Measurements from ENCODE around the gene MMP3. TPM values are rescaled to one million over a fixed set of nuclear protein-coding genes. Genes with fewer than 3 reads are reported as not detected.

The MMP3 gene
- total and polyA plus RNA-seq, 5 donors = not detected

DNA sequence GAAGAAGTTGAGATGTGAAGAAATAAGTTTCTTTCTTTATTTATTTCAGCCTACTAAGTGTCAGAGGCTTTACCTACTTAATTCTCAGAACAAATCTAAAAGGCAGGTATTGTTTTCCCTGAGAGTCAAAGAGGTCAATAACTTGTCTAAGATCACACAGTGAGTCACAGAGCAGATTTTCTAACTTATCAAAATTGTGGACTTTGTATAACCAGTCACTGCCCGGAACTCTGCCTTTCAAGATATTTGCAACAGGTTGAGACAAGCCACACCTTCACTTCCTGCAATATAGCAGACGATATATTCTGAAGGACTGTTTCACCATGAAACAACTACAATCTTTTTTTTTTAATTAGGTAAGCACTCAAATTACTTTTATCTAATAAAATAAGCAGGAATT lies 10.5 kb upstream of the MMP3 start:
- H3K27me3 ChIP-seq (ENCODE audit: control insufficient read depth, insufficient read depth) = no peaks in the 10 kb centered on the region
- no peak for ATAC-seq
- intact Hi-C loops (cut with DNase I) = no loop called here
- no peak for DNase-seq
- H3K27ac ChIP-seq (ENCODE audit: low read length) = no peak overlapping the region
- no peaks in the 10 kb centered on the region for H3K4me1 ChIP-seq (ENCODE audit: control insufficient read depth, insufficient read depth, low read length)
- H3K9me3 ChIP-seq (ENCODE audit: control insufficient read depth, low read length) = no peaks in the 10 kb centered on the region
- no peak overlapping the region for H3K4me3 ChIP-seq (ENCODE audit: low read length)
- WGBS = 71% methylated on average over 2 of the region's 2 CpGs

DNA sequence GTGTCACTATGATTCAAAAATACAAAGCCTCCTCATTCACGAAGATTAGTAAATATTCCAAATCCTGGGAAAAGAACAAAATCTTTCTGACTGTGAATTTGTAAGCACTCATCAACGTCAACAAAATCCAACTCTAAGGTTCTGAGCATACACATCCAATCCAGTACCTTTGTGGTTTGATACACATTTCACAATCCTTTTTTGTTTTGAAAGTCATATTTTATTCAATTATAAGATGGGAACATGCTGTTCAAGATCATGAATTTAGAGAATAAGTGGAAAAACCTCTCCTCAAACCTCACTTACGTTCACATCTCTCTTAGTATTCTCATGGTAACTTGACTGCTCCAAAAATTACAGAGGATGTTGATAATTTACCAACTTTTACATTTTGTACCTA lies 9.6 kb upstream of the MMP3 start:
- no peaks in the 10 kb centered on the region for H3K4me1 ChIP-seq (ENCODE audit: control insufficient read depth, insufficient read depth, low read length)
- ATAC-seq = no peak
- no peaks in the 10 kb centered on the region for H3K27me3 ChIP-seq (ENCODE audit: control insufficient read depth, insufficient read depth)
- no peak for DNase-seq
- no peak overlapping the region for H3K27ac ChIP-seq (ENCODE audit: low read length)
- no peak overlapping the region for H3K4me3 ChIP-seq (ENCODE audit: low read length)
- WGBS = 81% methylated on average over 3 of the region's 3 CpGs
- no peaks in the 10 kb centered on the region for H3K9me3 ChIP-seq (ENCODE audit: control insufficient read depth, low read length)
- intact Hi-C loops (cut with DNase I) = no loop called here

DNA sequence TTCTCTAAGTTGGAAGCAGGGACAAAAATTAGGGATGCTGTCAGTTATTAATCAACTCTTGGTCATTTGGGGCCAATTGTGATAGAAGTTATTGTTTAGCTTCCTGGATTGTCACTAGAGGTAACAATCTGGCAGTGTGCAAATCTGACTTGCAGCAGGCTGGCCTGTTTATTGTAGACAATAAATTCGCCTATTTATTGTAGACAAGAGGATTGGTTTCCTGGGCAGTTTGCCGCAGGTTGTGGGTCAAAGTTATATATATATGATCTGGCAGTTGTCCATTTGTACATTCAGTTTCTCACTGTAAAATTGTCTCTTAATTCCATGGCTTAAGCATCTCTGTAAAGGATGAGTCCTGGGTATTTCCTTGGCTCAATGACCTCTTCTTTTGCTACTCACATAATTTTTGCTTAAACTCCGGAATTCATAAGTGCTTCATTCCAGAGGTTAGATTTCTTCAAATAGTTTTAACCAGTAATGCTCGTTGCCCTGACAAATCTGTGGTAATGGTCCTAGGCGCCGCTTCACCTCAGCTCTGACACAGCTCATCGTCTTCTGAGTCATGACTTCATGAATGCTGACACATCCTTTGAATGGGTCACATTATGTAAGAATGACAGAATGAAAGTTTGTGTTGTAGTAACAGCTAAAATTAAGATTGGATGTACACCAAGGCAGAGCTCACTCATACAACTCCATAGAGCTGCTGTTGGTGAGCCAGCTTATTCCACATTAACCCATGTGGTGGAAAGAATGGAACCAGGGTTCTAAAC lies 7.8 kb upstream of the MMP3 start:
- H3K4me1 ChIP-seq (ENCODE audit: control insufficient read depth, insufficient read depth, low read length) = no peaks in the 10 kb centered on the region
- intact Hi-C loops (cut with DNase I) = no loop called here
- 82% methylated on average over 7 of the region's 7 CpGs for WGBS
- no peak overlapping the region for H3K4me3 ChIP-seq (ENCODE audit: low read length)
- H3K27me3 ChIP-seq (ENCODE audit: control insufficient read depth, insufficient read depth) = no peaks in the 10 kb centered on the region
- no peak overlapping the region for H3K27ac ChIP-seq (ENCODE audit: low read length)
- DNase-seq (no peak), ATAC-seq (no peak)
- no peaks in the 10 kb centered on the region for H3K9me3 ChIP-seq (ENCODE audit: control insufficient read depth, low read length)

DNA sequence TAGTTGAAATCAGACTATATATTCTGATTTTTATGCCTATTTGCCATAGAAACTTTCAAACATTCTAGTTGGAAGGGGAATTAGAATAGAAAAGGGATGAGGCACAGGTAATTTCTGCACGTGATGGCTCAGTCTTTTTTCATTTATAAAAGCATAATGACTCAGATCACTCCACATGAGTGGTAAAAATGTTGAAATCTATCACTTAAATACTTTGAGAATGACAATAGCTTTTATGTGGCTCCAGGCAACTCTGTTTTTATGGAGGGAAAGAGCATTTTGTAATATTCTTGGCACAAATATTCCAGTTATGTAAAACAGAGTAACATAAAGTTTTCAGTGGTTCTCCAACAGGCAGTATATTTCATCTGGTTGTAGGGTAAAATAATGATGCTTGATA lies 5.9 kb upstream of the MMP3 start:
- ATAC-seq = no peak
- Histone ChIP-seq H3K27me3 (ENCODE audit: control insufficient read depth, insufficient read depth) (no peaks in the 10 kb centered on the region), H3K9me3 (ENCODE audit: control insufficient read depth, low read length) (no peaks in the 10 kb centered on the region), H3K4me3 (ENCODE audit: low read length) (no peak overlapping the region), H3K27ac (ENCODE audit: low read length) (no peak overlapping the region), H3K4me1 (ENCODE audit: control insufficient read depth, insufficient read depth, low read length) (no peaks in the 10 kb centered on the region)
- no peak for DNase-seq
- intact Hi-C loops (cut with DNase I) = no loop called here
- 58% methylated on average over 1 of the region's 1 CpG for WGBS

DNA sequence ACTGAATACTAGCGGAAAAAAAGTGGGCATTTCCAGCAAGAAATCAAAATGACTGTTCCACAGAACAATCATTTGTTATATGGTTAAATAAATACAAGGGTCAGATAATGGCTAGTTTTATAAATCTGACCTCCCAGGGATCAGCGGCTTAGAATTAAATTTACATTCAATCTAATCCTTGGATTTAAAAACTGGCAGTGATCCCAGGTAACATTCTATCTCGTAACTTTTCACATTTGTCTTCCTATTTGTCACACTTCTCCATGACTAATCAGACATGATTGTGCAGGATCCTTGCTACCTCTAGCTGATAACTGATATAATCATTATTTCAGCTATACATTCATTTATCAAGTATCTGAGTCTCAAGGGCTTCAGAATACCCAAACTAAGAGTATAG lies 2.9 kb upstream of the MMP3 start:
- H3K9me3 ChIP-seq (ENCODE audit: control insufficient read depth, low read length) = no peaks in the 10 kb centered on the region
- 62% methylated on average over 3 of the region's 3 CpGs for WGBS
- DNase-seq (no peak), ATAC-seq (no peak)
- no peak overlapping the region for H3K4me3 ChIP-seq (ENCODE audit: low read length)
- H3K4me1 ChIP-seq (ENCODE audit: control insufficient read depth, insufficient read depth, low read length) = no peaks in the 10 kb centered on the region
- H3K27me3 ChIP-seq (ENCODE audit: control insufficient read depth, insufficient read depth) = no peaks in the 10 kb centered on the region
- intact Hi-C loops (cut with DNase I) = no loop called here
- H3K27ac ChIP-seq (ENCODE audit: low read length) = no peak overlapping the region

DNA sequence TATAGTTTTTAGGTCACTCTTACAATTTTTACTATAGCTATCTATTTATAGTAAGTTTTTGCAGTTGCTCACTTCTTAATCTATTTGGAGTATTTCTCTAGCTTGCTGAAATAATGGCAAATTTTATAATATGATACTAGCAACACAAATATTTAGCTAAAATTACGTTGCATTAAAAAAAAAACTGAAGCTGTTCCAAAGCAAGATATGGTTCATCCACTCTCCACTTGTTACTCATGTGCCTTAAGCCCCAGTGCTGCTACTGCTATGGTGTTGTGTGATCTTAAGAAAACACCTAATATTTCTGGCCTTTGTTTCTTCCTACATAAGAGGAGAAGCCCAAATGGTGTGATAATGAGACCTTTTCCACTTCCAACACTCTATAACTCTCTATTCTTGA lies 479 bp downstream of the MMP3 start:
- H3K27ac ChIP-seq (ENCODE audit: low read length) = no peak overlapping the region
- H3K4me1 ChIP-seq (ENCODE audit: control insufficient read depth, insufficient read depth, low read length) = no peaks in the 10 kb centered on the region
- WGBS = 47% methylated on average over 1 of the region's 1 CpG
- intact Hi-C loops (cut with DNase I) = no loop called here
- no peak overlapping the region for H3K4me3 ChIP-seq (ENCODE audit: low read length)
- H3K9me3 ChIP-seq (ENCODE audit: control insufficient read depth, low read length) = no peaks in the 10 kb centered on the region
- no peak for DNase-seq
- no peaks in the 10 kb centered on the region for H3K27me3 ChIP-seq (ENCODE audit: control insufficient read depth, insufficient read depth)
- ATAC-seq = no peak

DNA sequence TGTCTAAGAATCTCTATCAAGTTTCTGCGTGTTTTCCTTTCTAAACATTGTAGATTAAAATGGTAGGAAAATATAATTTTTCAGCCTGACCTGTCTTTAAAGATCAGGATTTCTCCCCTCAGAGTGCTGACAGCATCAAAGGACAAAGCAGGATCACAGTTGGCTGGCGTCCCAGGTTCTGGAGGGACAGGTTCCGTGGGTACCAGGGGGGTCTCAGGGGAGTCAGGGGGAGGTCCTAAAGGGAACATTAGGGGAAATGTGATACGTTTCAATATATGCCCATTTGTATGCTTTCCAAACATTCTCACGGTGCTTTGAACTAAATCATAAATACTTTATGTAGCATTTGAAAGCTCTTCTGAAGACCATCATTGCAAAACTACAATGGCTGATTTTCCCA lies 3.4 kb downstream of the MMP3 start:
- no peak for DNase-seq
- H3K27ac ChIP-seq (ENCODE audit: low read length) = no peak overlapping the region
- 35% methylated on average over 5 of the region's 5 CpGs for WGBS
- no peaks in the 10 kb centered on the region for H3K27me3 ChIP-seq (ENCODE audit: control insufficient read depth, insufficient read depth)
- H3K9me3 ChIP-seq (ENCODE audit: control insufficient read depth, low read length) = no peaks in the 10 kb centered on the region
- H3K4me3 ChIP-seq (ENCODE audit: low read length) = no peak overlapping the region
- intact Hi-C loops (cut with DNase I) = no loop called here
- no peak for ATAC-seq
- no peaks in the 10 kb centered on the region for H3K4me1 ChIP-seq (ENCODE audit: control insufficient read depth, insufficient read depth, low read length)

DNA sequence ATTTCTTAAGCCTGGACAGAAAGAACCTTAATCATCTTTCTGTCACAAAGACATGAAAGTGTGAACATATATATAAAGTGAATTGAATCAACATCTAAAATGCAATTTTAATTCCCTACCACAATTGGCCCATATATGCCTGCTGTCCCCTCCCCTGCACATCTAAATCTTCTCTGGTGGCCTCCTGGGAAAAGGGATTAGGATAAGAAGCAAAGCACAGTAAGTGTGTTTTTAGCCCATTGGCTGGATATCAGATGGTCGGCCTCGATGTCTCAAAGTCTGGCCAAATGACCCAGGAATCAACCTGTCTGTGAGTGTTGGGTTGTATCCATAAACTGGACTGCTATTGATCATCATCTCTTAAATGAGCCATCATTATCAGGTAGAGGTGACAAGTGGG lies 5.8 kb downstream of the MMP3 start:
- no peaks in the 10 kb centered on the region for H3K27me3 ChIP-seq (ENCODE audit: control insufficient read depth, insufficient read depth)
- WGBS = 48% methylated on average over 2 of the region's 2 CpGs
- intact Hi-C loops (cut with DNase I) = no loop called here
- ATAC-seq = no peak
- H3K9me3 ChIP-seq (ENCODE audit: control insufficient read depth, low read length) = no peaks in the 10 kb centered on the region
- no peak overlapping the region for H3K27ac ChIP-seq (ENCODE audit: low read length)
- no peak for DNase-seq
- H3K4me3 ChIP-seq (ENCODE audit: low read length) = no peak overlapping the region
- H3K4me1 ChIP-seq (ENCODE audit: control insufficient read depth, insufficient read depth, low read length) = no peaks in the 10 kb centered on the region

DNA sequence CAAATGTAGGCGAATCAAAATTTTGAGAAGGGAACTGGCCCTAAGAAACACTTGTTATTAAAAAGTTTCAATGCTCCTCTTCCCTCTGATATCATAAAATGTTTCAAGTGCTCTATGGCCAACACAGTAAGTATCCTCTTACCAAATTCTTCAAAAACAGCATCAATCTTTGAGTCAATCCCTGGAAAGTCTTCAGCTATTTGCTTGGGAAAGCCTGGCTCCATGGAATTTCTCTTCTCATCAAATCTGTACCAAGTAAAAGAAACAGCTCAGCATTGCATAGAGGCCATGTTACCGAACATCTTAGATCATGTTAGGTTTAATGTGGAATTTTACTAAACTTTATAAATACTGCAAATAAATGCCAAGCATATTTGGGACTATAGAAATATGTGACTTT lies 6.3 kb downstream of the MMP3 start:
- H3K27ac ChIP-seq (ENCODE audit: low read length) = no peak overlapping the region
- H3K9me3 ChIP-seq (ENCODE audit: control insufficient read depth, low read length) = no peaks in the 10 kb centered on the region
- intact Hi-C loops (cut with DNase I) = no loop called here
- no peak for ATAC-seq
- no peak overlapping the region for H3K4me3 ChIP-seq (ENCODE audit: low read length)
- no peaks in the 10 kb centered on the region for H3K27me3 ChIP-seq (ENCODE audit: control insufficient read depth, insufficient read depth)
- H3K4me1 ChIP-seq (ENCODE audit: control insufficient read depth, insufficient read depth, low read length) = no peaks in the 10 kb centered on the region
- no peak for DNase-seq
- whole genome bisulfite sequencing = 88% methylated on average over 2 of the region's 2 CpGs

DNA sequence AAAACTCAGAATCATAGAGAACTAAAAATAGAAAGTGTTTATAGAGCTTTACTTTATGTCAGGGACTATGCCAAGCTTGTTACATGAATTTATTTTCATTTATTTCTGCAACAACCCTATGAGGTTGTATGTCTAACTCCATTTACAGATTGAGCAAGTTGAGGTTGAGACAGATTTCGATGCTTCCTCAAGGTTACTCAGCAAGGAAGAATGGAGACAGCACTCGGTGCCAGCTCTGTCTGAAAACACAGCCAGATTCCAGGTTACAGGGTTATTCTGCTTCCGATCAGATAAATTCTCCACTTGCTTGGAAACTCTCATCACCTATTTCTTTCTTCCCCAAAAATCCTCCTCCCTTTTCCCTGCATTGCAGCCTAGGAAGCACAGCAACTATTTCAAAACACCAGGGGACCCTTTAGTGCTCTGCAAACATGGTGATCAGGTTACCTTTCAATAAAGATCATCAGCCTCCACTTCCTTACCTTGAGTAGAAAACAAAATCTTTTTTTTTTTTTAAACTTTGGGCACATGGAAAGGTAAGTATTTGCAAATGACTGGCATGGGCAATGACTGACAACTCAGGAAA lies 7.0 kb downstream of the MMP3 start:
- H3K4me1 ChIP-seq (ENCODE audit: control insufficient read depth, insufficient read depth, low read length) = no peaks in the 10 kb centered on the region
- DNase-seq (no peak), ATAC-seq (no peak)
- H3K9me3 ChIP-seq (ENCODE audit: control insufficient read depth, low read length) = no peaks in the 10 kb centered on the region
- intact Hi-C loops (cut with DNase I) = no loop called here
- H3K4me3 ChIP-seq (ENCODE audit: low read length) = no peak overlapping the region
- 63% methylated on average over 3 of the region's 3 CpGs for WGBS
- no peaks in the 10 kb centered on the region for H3K27me3 ChIP-seq (ENCODE audit: control insufficient read depth, insufficient read depth)
- no peak overlapping the region for H3K27ac ChIP-seq (ENCODE audit: low read length)

DNA sequence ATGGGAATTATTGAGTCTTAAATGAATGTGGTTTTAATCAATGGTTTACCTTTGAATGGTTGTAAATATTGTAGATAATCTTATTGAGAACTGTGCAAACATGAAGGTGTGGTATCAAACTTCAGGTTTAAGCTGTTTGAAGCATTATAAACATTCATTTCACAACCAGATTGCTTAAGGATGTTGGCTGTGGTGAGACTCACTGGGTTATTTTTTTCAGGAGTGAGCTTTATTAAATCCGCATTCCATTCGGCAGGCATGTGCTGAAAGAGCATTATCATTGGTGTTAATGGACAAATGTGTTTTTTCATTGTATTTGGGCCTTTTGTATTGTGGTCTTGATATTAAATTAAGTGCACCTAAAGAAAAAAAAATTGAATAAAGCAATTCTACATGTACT lies 9.7 kb downstream of the MMP3 start:
- WGBS = 84% methylated on average over 2 of the region's 2 CpGs
- ATAC-seq (no peak), DNase-seq (no peak)
- H3K4me1 ChIP-seq (ENCODE audit: control insufficient read depth, insufficient read depth, low read length) = no peaks in the 10 kb centered on the region
- no peak overlapping the region for H3K4me3 ChIP-seq (ENCODE audit: low read length)
- H3K27me3 ChIP-seq (ENCODE audit: control insufficient read depth, insufficient read depth) = no peaks in the 10 kb centered on the region
- intact Hi-C loops (cut with DNase I) = no loop called here
- no peak overlapping the region for H3K27ac ChIP-seq (ENCODE audit: low read length)
- H3K9me3 ChIP-seq (ENCODE audit: control insufficient read depth, low read length) = no peaks in the 10 kb centered on the region

DNA sequence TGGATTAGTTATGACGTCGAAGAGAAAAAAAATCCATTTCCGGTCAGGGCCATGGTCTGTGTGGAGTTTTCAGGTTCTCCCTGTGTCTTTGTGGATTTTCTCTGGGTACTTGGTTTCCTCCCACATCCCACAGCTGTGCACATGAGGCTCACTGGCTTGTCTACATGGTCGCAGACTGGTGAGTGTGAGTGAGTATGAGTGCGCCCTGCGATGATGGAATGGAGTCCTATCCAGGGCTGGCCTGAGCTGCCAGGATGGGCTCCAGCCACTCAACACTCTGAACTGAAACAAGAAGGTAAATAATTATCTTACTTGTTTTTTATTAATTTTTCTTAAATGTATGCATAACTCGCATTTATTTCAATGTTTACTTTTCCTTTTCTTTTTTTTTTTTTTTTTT lies 10.8 kb downstream of the MMP3 start:
- Histone ChIP-seq H3K4me3 (ENCODE audit: low read length) (no peak overlapping the region), H3K27ac (ENCODE audit: low read length) (no peak overlapping the region), H3K4me1 (ENCODE audit: control insufficient read depth, insufficient read depth, low read length) (no peaks in the 10 kb centered on the region), H3K9me3 (ENCODE audit: control insufficient read depth, low read length) (no peaks in the 10 kb centered on the region), H3K27me3 (ENCODE audit: control insufficient read depth, insufficient read depth) (no peaks in the 10 kb centered on the region)
- no peak for ATAC-seq
- intact Hi-C loops (cut with DNase I) = no loop called here
- no peak for DNase-seq
- WGBS = 95% methylated on average over 7 of the region's 7 CpGs
